K562 (cell line): ENCODE results near the gene SH3PXD2B. TPM values are rescaled to one million over a fixed set of nuclear protein-coding genes. Genes with fewer than 3 reads are reported as not detected.

Experiments
- ADNP ChIP-seq: fragments of 200-800 bp; sonication (Bioruptor generic); IDR thresholded peaks from 2 replicates; pipeline ENCODE4 v1.6.1; 2016; ENCODE audit warnings: missing genetic modification characterization, missing compliant biosample characterization
- CBFA2T2 ChIP-seq: fragments of 450-650 bp; conservative IDR thresholded peaks from 2 replicates; pipeline ENCODE4 v1.6.1; 2017; ENCODE audit warnings: mild to moderate bottlenecking
- CREB5 ChIP-seq: fragments of 250-450 bp; sonication (Bioruptor Pico); IDR thresholded peaks from 2 replicates; pipeline ENCODE4 v1.5.0; 2020; ENCODE audit warnings: mild to moderate bottlenecking
- E2F4 ChIP-seq: sonication (generic); formaldehyde crosslinking; IDR thresholded peaks from 2 replicates; pipeline ENCODE4 v1.8.0; 2022; ENCODE audit warnings: mild to moderate bottlenecking, low read depth, missing genetic modification reagents
- FOXJ2 ChIP-seq: fragments of 200-800 bp; sonication (Bioruptor generic); IDR thresholded peaks from 2 replicates; pipeline ENCODE4 v1.6.1; 2016; ENCODE audit warnings: missing genetic modification characterization, missing compliant biosample characterization
- HES1 ChIP-seq: fragments of 450-650 bp; IDR thresholded peaks from 2 replicates; pipeline ENCODE4 v1.6.1; 2016; ENCODE audit warnings: low read depth, mild to moderate bottlenecking, moderate library complexity
- L3MBTL2 ChIP-seq: fragments of 450-650 bp; IDR thresholded peaks from 2 replicates; pipeline ENCODE4 v1.6.1; 2016; ENCODE audit warnings: mild to moderate bottlenecking, moderate library complexity
- MAZ ChIP-seq, 2 experiments: fragments of 450-650 bp in 1 of 2; sonication (generic) in 1 of 2; formaldehyde crosslinking; IDR thresholded peaks in 1 of 2; conservative IDR thresholded peaks in 1 of 2; 2 replicates each; pipeline versions ENCODE4 v1.4.0 to v1.5.0; 2020; ENCODE audit warnings: mild to moderate bottlenecking in 1 of 2, missing genetic modification reagents in 1 of 2
- MCM2 ChIP-seq: fragments of 450-650 bp; IDR thresholded peaks from 2 replicates; pipeline ENCODE4 v1.6.1; 2017; ENCODE audit warnings: low read depth, mild to moderate bottlenecking
- NONO ChIP-seq, 2 experiments: fragments of 200-400 bp in 1 of 2; fragments of 450-650 bp in 1 of 2; formaldehyde crosslinking in 1 of 2; IDR thresholded peaks; 2 replicates each; pipeline ENCODE4 v1.6.1; 2017; ENCODE audit warnings: low read depth in 2 of 2, mild to moderate bottlenecking in 2 of 2, moderate library complexity in 2 of 2, low read length in 1 of 2
- PBX2 ChIP-seq, 2 experiments: IDR thresholded peaks in 1 of 2; conservative IDR thresholded peaks in 1 of 2; 2 replicates each; pipeline ENCODE4 v1.6.1; 2016; ENCODE audit warnings: low read depth in 2 of 2, mild to moderate bottlenecking in 1 of 2, missing compliant biosample characterization in 1 of 2, missing genetic modification characterization in 1 of 2, moderate library complexity in 1 of 2
- RBFOX2 ChIP-seq: fragments of 200-400 bp; formaldehyde crosslinking; IDR thresholded peaks from 2 replicates; pipeline ENCODE4 v1.6.1; 2017; ENCODE audit warnings: low read depth, mild to moderate bottlenecking, low read length, moderate library complexity
- RCOR1 ChIP-seq, 2 experiments: IDR thresholded peaks; 2 replicates each; pipeline ENCODE4 v1.6.1; 2012; ENCODE audit warnings: low read depth in 2 of 2, low read length in 2 of 2, borderline replicate concordance in 1 of 2, improper control_type of control experiment in 1 of 2
- SIN3B ChIP-seq: fragments of 450-650 bp; IDR thresholded peaks from 2 replicates; pipeline ENCODE4 v1.6.1; 2017; ENCODE audit warnings: low read depth, mild to moderate bottlenecking, moderate library complexity
- SP1 ChIP-seq: sonication (generic); formaldehyde crosslinking; IDR thresholded peaks from 2 replicates; pipeline ENCODE4 v1.8.1; 2022; ENCODE audit warnings: mild to moderate bottlenecking, missing genetic modification reagents
- STAT5B ChIP-seq: fragments of 250-450 bp; sonication (Bioruptor Pico); IDR thresholded peaks from 2 replicates; pipeline ENCODE4 v1.8.0; 2021; ENCODE audit warnings: mild to moderate bottlenecking, inconsistent platforms
- TEAD2 ChIP-seq: fragments of 450-650 bp; IDR thresholded peaks from 2 replicates; pipeline ENCODE4 v1.6.1; 2016; ENCODE audit warnings: missing genetic modification characterization, control low read depth, missing compliant biosample characterization
- ZBTB9 ChIP-seq: fragments of 450-650 bp; formaldehyde crosslinking; IDR thresholded peaks from 2 replicates; pipeline ENCODE4 v1.4.0; 2020; ENCODE audit warnings: mild to moderate bottlenecking, moderate library complexity
- ZNF175 ChIP-seq: fragments of 200-800 bp; sonication (Bioruptor generic); IDR thresholded peaks from 2 replicates; pipeline ENCODE4 v1.6.1; 2016; ENCODE audit warnings: low read depth, mild to moderate bottlenecking, missing genetic modification characterization, missing compliant biosample characterization
- ZNF431 ChIP-seq: sonication (generic); formaldehyde crosslinking; IDR thresholded peaks from 2 replicates; pipeline ENCODE4 v1.8.0; 2022; ENCODE audit warnings: mild to moderate bottlenecking, missing genetic modification reagents
- ZNF696 ChIP-seq: fragments of 250-450 bp; sonication (Bioruptor Pico); conservative IDR thresholded peaks from 2 replicates; pipeline ENCODE4 v1.4.0; 2020; ENCODE audit warnings: mild to moderate bottlenecking, moderate library complexity
- ZNF766 ChIP-seq: fragments of 200-800 bp; sonication (Bioruptor generic); conservative IDR thresholded peaks from 2 replicates; pipeline ENCODE4 v1.6.1; 2016; ENCODE audit warnings: missing genetic modification characterization, missing compliant biosample characterization
- polyA plus RNA-seq, 8 experiments: library from polyadenylated mRNA; depleted of rRNA in 4 of 8; stranded (reverse) in 5 of 8; unstranded in 3 of 8; fragments of >200 nt; fragmentation: Nextera tagmentation in 2 of 8; fragmentation: Illumina TruSeq in 1 of 8; extraction: Ambion mirVana in 2 of 8; extraction: Trizol in 1 of 8; gene quantifications; 2 replicates each; pipeline versions ENCODE4 v1.2.1 to v1.2.3, GENCODE V29; 2011 to 2014; ENCODE audit warnings: inconsistent platforms in 1 of 8, missing spikeins in 1 of 8
- total RNA-seq, 7 experiments: library from RNA; depleted of rRNA in 6 of 7; stranded (reverse); fragments of >200 nt in 6 of 7; fragmentation: Illumina TruSeq in 2 of 7; extraction: Trizol in 2 of 7; gene quantifications; 2 replicates each; pipeline versions ENCODE4 v1.2.1 to v1.2.3, GENCODE V29; 2011 to 2021; ENCODE audit warnings: low replicate concordance in 1 of 7

Gene SH3PXD2B
- total and polyA plus RNA-seq, 9 of the 15 experiments (the other 6 are each of a cell fraction or from before 2014, with no cell fraction given), result 0.04 to 0.66 (median 0.19) TPM

- TF ChIP-seq HES1, result no peak
- peak; percentile 78 for TF ChIP-seq ZBTB9
- TF ChIP-seq ZNF175 (CRISPR knock-in tag), result peak; percentile 89
- TF ChIP-seq SIN3B, result no peak
- no peak for TF ChIP-seq ADNP (tag)
- no peak; the same call in 1 of the 2 replicates for TF ChIP-seq TEAD2 (tag)
- TF ChIP-seq RBFOX2, result no peak
- peak; percentile 66 for TF ChIP-seq FOXJ2
- no peak for TF ChIP-seq CREB5 (CRISPR knock-in tag)
- TF ChIP-seq ZNF766 (CRISPR knock-in tag), result peak; percentile 53
- no peak for TF ChIP-seq CBFA2T2
- TF ChIP-seq PBX2 (CRISPR knock-in tag; IDR thresholded peaks at IDR 0.05; ENCODE audit: low read depth), result no peak
- no peak for TF ChIP-seq PBX2 (tag; conservative IDR thresholded peaks at IDR 0.05; ENCODE audit: low read depth)
- no peak for TF ChIP-seq RCOR1 (IDR thresholded peaks at IDR 0.05; ENCODE audit: borderline replicate concordance in 1 of 2, low read depth in 2 of 2, low read length in 2 of 2)
- peak; percentile 94 for TF ChIP-seq L3MBTL2
- no peak for TF ChIP-seq E2F4 (CRISPR knock-in tag)
- TF ChIP-seq MAZ (CRISPR knock-in tag; conservative IDR thresholded peaks at IDR 0.05 in 1 of 2, IDR thresholded peaks at IDR 0.05 in 1 of 2), result no peak; a peak in 1 of 4 replicates
- TF ChIP-seq ZNF431 (CRISPR knock-in tag), result no peak
- no peak for TF ChIP-seq ZNF696 (CRISPR knock-in tag)
- TF ChIP-seq SP1 (CRISPR knock-in tag), result no peak
- no peak for TF ChIP-seq NONO (IDR thresholded peaks at IDR 0.05; ENCODE audit: low read depth in 2 of 2, low read length in 1 of 2)
- no peak for TF ChIP-seq MCM2
- no peak for TF ChIP-seq STAT5B (CRISPR knock-in tag)
These were observed 13.0 kb downstream of the SH3PXD2B start (continued) for GRCh38 chr5:172441262-172441751.
